HG02610 (cell line): ENCODE measurements around the gene SPO11.

ENCODE experiments used
- ATAC-seq: cut with Tn5 transposase; IDR thresholded peaks from one replicate; pipeline ENCODE4 v1.9.1; 2021; ENCODE audit warnings: mild to moderate bottlenecking, moderate library complexity; ENCODE audit not compliant: unreplicated experiment

SPO11 gene

GRCh38 chr20:57329608-57330221, at the start of gene SPO11:
TSS of gene SPO11 (plus strand) at chr20:57329803. CDS start at chr20:57329868, 65 bp downstream.
- no peak for ATAC-seq

GRCh38 chr20:57280221-57280620, 49.4 kb upstream of the SPO11 start:
- ATAC-seq, result no peak

GRCh38 chr20:57281900-57282299, 47.7 kb upstream of the SPO11 start:
- ATAC-seq, result no peak

- ATAC-seq, result no peak
These were observed 46.8 kb upstream of the SPO11 start for GRCh38 chr20:57282670-57283361.

- ATAC-seq, result no peak
These were observed 45.7 kb upstream of the SPO11 start for GRCh38 chr20:57283860-57284259.

GRCh38 chr20:57287007-57287880, 42.4 kb upstream of the SPO11 start:
- ATAC-seq, result no peak

GRCh38 chr20:57287901-57288300, 41.7 kb upstream of the SPO11 start:
- ATAC-seq, result no peak

GRCh38 chr20:57288651-57289277, 40.8 kb upstream of the SPO11 start:
- no peak for ATAC-seq

- ATAC-seq, result no peak
These were observed 40.0 kb upstream of the SPO11 start for GRCh38 chr20:57289391-57290177.

- no peak for ATAC-seq
These were observed 39.5 kb upstream of the SPO11 start for GRCh38 chr20:57290178-57290484.

GRCh38 chr20:57291003-57291402, 38.6 kb upstream of the SPO11 start:
- ATAC-seq, result no peak

GRCh38 chr20:57291694-57292093, 37.9 kb upstream of the SPO11 start:
- no peak for ATAC-seq

- no peak for ATAC-seq
These were observed 37.0 kb upstream of the SPO11 start for GRCh38 chr20:57292611-57293010.

GRCh38 chr20:57293995-57294394, 35.6 kb upstream of the SPO11 start:
- ATAC-seq, result no peak

- no peak for ATAC-seq
These were observed 35.1 kb upstream of the SPO11 start for GRCh38 chr20:57294550-57294949.

- ATAC-seq, result no peak
These were observed 31.1 kb upstream of the SPO11 start for GRCh38 chr20:57298457-57298856.

GRCh38 chr20:57301026-57301425, 28.6 kb upstream of the SPO11 start:
- ATAC-seq, result no peak

GRCh38 chr20:57306747-57307146, 22.9 kb upstream of the SPO11 start:
- no peak for ATAC-seq

- no peak for ATAC-seq
These were observed 20.9 kb upstream of the SPO11 start for GRCh38 chr20:57308451-57309271.
